ENCODE results near the gene PDE6A. TPM values are rescaled to one million over a fixed set of nuclear protein-coding genes. Genes with fewer than 3 reads are reported as not detected.

PDE6A gene
- not detected in 2 replicates for polyA plus RNA-seq (2014; cell fraction: cytosol; rRNA removed)
- polyA plus RNA-seq (2014; cell fraction: nucleus; rRNA removed) = not detected in 2 replicates

- no peak for DNase-seq (ENCODE audit: low spot score)
Observed at GRCh38 chr5:149944666-149945065, at the start of gene PDE6A. Gene PDE6A, minus strand, starts transcription at chr5:149944793. Its CDS starts 120 bp downstream, at chr5:149944673.

- DNase-seq (ENCODE audit: low spot score) = no peak
Observed at GRCh38 chr5:149993471-149993870, 48.9 kb upstream of the PDE6A start.

GRCh38 chr5:149990518-149991376 lies 46.2 kb upstream of the PDE6A start:
- DNase-seq (ENCODE audit: low spot score) = peak; percentile 85

GRCh38 chr5:149988126-149988525 lies 43.5 kb upstream of the PDE6A start:
- DNase-seq (ENCODE audit: low spot score) = no peak

- no peak for DNase-seq (ENCODE audit: low spot score)
Observed at GRCh38 chr5:149982505-149982904, 37.9 kb upstream of the PDE6A start.

GRCh38 chr5:149981206-149981605 lies 36.6 kb upstream of the PDE6A start:
- no peak for DNase-seq (ENCODE audit: low spot score)

GRCh38 chr5:149979896-149980295 lies 35.3 kb upstream of the PDE6A start:
- no peak for DNase-seq (ENCODE audit: low spot score)

GRCh38 chr5:149975409-149975808 lies 30.8 kb upstream of the PDE6A start:
- DNase-seq (ENCODE audit: low spot score) = no peak

- DNase-seq (ENCODE audit: low spot score) = no peak
Observed at GRCh38 chr5:149969181-149969930, 24.8 kb upstream of the PDE6A start.

GRCh38 chr5:149966946-149967345 lies 22.4 kb upstream of the PDE6A start:
- no peak for DNase-seq (ENCODE audit: low spot score)

GRCh38 chr5:149963729-149964128 lies 19.1 kb upstream of the PDE6A start:
- no peak for DNase-seq (ENCODE audit: low spot score)

GRCh38 chr5:149962601-149963300 lies 18.2 kb upstream of the PDE6A start:
- DNase-seq (ENCODE audit: low spot score) = no peak

GRCh38 chr5:149961957-149962409 lies 17.4 kb upstream of the PDE6A start:
- peak; percentile 37 for DNase-seq (ENCODE audit: low spot score)

GRCh38 chr5:149961186-149961685 lies 16.6 kb upstream of the PDE6A start:
- DNase-seq (ENCODE audit: low spot score) = no peak

GRCh38 chr5:149960272-149961185 lies 15.9 kb upstream of the PDE6A start, which contains the start of gene SLC26A2:
Gene SLC26A2, plus strand, starts transcription at chr5:149960758. Its CDS starts 16,895 bp downstream, at chr5:149977653.
- peak; percentile 97 for DNase-seq (ENCODE audit: low spot score)

GRCh38 chr5:149959406-149960236 lies 15.0 kb upstream of the PDE6A start:
- peak; percentile 41 for DNase-seq (ENCODE audit: low spot score)

- DNase-seq (ENCODE audit: low spot score) = no peak
Observed at GRCh38 chr5:149957855-149958254, 13.3 kb upstream of the PDE6A start.

GRCh38 chr5:149956685-149957084 lies 12.1 kb upstream of the PDE6A start:
- DNase-seq (ENCODE audit: low spot score) = no peak

- no peak for DNase-seq (ENCODE audit: low spot score)
Observed at GRCh38 chr5:149954798-149955197, 10.2 kb upstream of the PDE6A start.
